CD4-positive, alpha-beta T cell treated with Interleukin-4 for 4 hours (primary cell): ENCODE results near the gene GLIS2.

ENCODE experiments used
- DNase-seq: peaks from one replicate; pipeline ENCODE4 v3.0.0-alpha.2; 2020

The GLIS2 gene

GRCh38 chr16:4372578-4373355 is 56.9 kb downstream of the GLIS2 start:
- DNase-seq = no peak

- no peak for DNase-seq
These were observed 57.6 kb downstream of the GLIS2 start for GRCh38 chr16:4373356-4373908.

GRCh38 chr16:4373909-4374742 is 58.3 kb downstream of the GLIS2 start:
- DNase-seq = no peak

GRCh38 chr16:4375717-4376116 is 59.9 kb downstream of the GLIS2 start:
- no peak for DNase-seq

GRCh38 chr16:4376126-4376892 is 60.4 kb downstream of the GLIS2 start:
- DNase-seq = no peak

- DNase-seq = no peak
These were observed 61.2 kb downstream of the GLIS2 start for GRCh38 chr16:4376893-4377572.

- no peak for DNase-seq
These were observed 61.8 kb downstream of the GLIS2 start for GRCh38 chr16:4377573-4378154.

GRCh38 chr16:4378161-4378666 is 62.3 kb downstream of the GLIS2 start:
- no peak for DNase-seq

- DNase-seq = no peak
These were observed 63.3 kb downstream of the GLIS2 start for GRCh38 chr16:4378999-4379690.

GRCh38 chr16:4380119-4381063 is 64.5 kb downstream of the GLIS2 start:
- DNase-seq = no peak

GRCh38 chr16:4381072-4381934 is 65.4 kb downstream of the GLIS2 start:
- DNase-seq = no peak

- DNase-seq = no peak
These were observed 66.3 kb downstream of the GLIS2 start for GRCh38 chr16:4381935-4382794.

- no peak for DNase-seq
These were observed 67.0 kb downstream of the GLIS2 start for GRCh38 chr16:4382795-4383357.

- DNase-seq = no peak
These were observed 68.0 kb downstream of the GLIS2 start for GRCh38 chr16:4383591-4384444.

GRCh38 chr16:4384509-4384942 is 68.7 kb downstream of the GLIS2 start:
- no peak for DNase-seq

- no peak for DNase-seq
These were observed 69.4 kb downstream of the GLIS2 start for GRCh38 chr16:4385066-4385788.
